ENCODE data around the gene MBD3L5.

- TF ChIP-seq POLR2AphosphoS5 (IDR thresholded peaks at IDR 0.05; ENCODE audit: low read depth, low read length) (no peak), PAX5 (IDR thresholded peaks at IDR 0.05; ENCODE audit: insufficient read depth, low read length, severe bottlenecking) (no peak), POLR2A (IDR thresholded peaks at IDR 0.05; ENCODE audit: low read depth, low read length) (no peak), POU2F2 (IDR thresholded peaks at IDR 0.05; ENCODE audit: low read depth, low read length) (no peak), TAF1 (IDR thresholded peaks at IDR 0.05; ENCODE audit: low read depth, low read length) (no peak), SPI1 (IDR thresholded peaks at IDR 0.05; ENCODE audit: low read depth, low read length) (no peak)
Measured at GRCh38 chr19:6999933-7000332, 30.4 kb upstream of the MBD3L5 start.

Data from GM12891 (cell line).